ENCODE measurements around the gene JUP.
"Not testable (repeated sequence)": the region's sequence is repeated elsewhere in the genome, so short reads cannot be mapped to it uniquely, and the experiment has no call there.

The JUP gene

DNA sequence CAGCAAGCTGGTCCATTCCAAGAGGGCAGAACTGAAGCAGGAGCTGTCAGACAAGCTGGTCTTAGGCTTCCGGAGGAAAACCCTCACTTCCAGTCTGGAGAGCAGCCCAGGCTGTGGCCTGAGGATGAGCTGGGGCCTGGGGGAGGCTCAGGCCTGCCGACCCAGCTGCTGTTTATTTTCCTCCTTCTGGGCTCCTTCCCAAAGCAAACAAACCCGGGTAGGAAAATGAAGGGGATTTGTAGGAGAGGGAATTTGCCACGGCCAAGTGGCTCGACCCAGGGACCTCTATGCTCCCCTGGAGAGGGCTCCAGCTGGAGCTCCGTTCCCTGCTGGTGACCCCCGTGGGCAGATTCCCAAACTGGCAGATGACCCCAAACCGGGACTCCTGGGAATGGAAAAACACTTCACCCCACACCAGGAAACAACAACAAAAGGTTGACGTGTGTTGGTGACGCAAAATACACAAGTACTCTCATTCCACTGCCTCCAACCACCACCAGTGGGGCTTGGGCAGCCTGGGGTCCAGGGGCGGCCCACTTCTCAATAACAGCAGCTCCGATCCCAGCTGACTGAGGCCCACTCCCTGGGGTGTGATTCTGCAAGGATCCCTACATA lies 8.8 kb downstream of the JUP start:
- no peak for DNase-seq

DNA sequence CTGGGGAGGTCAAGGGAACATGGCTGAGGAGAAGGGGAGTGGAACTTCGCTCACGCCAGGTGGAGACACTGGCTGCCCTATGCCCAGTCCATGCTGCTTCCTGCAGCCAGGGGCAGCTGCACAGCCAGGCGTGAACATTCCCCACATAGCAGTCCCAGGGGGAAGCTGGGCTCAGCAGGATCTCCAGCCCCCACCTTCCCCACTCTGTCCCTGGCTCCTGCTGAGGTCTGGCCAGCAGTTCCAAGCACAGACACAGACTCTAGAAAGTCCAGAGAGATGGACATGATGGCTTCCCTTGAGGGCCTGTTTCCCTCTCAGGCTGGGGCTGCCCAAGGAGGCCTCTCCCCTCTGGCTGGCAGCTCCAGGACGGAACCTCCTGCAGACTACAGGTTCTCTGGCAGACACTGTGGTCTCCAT lies 9.3 kb downstream of the JUP start:
- DNase-seq = no peak

DNA sequence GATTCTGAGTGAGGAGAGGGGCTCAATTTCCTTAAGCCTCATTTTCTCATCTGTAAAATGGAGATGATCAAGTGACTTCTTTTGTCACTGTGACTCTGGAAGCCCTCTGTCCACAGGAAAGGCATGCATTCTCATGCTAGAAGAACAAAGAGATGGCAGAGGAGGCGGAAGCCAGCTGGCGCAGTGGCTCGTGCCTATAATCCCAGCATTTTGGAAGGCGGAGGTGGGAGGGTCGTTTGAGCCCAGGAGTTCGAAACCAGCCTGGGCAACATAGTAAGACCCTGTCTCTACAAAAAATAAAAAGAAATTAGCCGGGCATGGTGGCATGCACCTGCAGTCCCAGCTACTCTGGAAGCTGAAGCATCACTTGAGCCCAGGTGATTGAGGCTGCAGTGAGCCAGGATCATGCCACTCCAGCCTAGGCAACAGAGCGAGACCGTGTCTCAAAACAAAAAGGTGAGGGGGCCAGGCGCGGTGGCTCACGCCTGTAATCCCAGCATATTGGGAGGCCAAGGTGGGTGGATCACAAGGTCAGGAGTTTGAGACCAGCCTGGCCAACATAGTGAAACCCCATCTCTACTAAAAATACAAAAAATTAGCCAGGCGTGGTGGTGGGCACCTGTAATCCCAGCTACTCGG lies 10.1 kb downstream of the JUP start:
- not testable (repeated sequence) for DNase-seq

DNA sequence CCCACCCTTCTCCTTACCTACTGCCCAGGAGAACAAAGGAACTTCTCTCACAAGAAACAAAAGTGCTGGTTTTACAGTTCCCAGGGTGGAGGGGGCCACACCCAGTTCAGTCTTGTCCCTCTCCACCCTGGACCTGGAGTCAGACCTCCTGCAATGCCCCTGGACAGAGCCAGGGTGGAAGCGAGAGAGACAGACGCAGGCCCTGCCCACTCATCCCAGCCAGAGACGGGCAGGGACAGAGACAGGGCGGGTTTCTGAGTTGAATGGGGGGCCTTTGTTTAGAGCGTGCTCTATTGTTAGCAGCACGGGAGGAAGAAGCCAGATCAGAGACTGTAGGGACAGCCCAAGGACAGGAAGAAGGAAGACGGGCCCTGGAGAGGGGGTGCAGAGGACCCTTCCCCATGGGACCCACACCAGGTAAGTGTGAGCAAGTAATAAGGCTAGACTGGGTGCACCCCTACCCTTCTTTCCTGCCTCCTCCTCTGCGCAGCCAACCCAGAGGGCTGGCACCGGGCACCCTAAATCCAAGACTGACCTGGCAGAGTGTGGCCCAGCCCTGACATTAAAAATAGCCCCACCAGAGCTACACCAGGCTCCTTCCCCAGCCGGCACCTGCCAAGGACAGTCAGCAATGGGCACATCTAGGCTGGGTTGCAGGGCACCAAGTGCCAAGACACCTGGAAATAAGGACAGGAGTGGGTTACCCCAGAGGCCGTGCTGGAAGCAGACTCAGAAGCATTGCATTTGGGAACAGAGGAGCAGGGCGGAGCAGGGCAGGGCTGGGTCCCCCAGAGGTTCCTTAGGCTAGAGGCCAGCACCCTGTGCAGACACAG lies 10.9 kb downstream of the JUP start:
- DNase-seq = no peak

DNA sequence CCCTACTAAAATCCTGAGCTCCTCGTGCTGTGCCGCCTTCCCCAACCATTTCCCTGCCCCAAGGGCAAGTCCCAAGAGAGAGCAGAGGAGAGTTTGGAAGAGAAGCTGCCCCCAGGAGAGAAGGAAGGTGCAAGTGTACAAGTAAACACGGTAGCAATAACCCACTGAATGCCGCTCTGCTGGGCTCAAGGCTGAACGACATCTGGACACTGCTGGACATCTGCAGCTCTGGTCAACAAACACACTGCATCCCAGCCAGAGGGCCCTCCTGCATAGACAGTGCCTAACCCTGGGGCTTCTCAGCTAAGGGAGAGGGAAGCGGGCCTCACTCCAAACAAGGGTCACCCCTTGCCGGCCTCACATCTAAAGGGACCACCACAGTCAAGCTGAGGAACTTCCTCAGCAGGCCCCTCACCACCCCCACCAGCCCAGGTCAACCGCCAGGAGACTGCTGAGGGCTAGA lies 12.7 kb downstream of the JUP start:
- DNase-seq = no peak

DNA sequence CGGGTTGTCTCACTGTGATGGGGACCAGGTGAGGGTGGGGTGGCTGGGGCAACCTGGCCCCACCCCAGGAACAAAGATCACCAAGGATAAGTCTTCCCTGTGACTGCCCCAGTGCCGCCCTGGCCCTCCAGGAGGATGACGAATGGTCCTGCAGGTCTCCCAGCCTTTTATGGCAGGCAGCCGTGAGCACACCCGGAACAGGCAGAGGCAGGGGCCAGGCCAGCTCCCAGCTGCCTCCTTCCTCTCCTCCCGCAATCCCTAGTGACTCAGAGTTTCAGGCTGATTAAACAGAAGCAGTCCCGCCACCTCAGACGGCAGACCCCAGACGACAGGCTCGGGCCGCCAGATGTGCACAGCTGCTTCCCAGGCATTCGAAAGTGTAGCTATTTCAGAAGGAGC lies 13.3 kb downstream of the JUP start:
- DNase-seq = no peak

DNA sequence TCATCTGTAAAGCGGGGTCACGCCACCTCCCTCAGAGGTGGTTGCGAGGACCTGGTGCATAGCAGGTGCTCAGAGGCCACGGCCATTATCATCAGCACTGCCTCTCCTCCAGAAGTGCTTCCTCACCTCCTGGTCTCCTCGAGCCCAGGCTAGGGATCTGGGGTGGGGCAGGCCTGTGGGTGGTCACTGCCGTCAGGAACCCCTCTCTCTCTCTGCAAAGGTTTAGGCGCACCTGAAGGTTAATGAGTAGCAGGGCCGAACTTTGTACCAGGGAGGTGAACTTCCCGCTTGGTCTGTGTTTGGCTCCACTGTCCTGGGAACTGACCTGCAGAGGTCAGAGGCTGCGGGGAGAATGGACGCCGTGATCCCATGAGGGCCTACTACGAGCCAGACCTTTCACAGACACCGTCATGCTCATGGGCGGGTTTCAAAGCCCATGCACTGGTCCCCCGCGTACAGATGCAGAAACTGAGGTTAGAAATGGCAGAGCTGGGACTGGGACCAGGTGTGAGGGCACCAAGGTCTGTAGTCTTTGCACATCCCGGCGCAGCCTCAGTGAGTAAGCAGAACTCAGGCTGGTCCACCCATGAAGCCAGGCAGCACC lies 13.8 kb downstream of the JUP start:
- no peak for DNase-seq

DNA sequence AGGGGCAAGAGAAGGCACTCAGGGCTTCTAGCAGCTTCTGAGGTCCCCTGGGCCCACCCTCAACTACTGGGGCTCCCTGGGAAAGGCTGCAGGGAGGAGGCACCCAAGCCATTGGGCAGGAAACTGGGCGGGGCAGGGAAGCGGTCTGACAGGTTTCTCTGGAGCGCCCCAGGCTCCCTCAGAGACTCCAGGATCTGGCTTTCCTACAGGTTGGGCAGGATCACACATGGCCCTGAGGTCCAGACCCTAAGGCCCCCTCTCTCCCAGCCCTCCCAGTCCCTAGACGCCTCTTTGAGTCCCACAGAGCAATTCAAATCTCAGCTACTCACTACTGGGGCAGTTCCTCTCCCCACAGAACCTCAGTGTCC lies 14.3 kb downstream of the JUP start:
- no peak for DNase-seq

DNA sequence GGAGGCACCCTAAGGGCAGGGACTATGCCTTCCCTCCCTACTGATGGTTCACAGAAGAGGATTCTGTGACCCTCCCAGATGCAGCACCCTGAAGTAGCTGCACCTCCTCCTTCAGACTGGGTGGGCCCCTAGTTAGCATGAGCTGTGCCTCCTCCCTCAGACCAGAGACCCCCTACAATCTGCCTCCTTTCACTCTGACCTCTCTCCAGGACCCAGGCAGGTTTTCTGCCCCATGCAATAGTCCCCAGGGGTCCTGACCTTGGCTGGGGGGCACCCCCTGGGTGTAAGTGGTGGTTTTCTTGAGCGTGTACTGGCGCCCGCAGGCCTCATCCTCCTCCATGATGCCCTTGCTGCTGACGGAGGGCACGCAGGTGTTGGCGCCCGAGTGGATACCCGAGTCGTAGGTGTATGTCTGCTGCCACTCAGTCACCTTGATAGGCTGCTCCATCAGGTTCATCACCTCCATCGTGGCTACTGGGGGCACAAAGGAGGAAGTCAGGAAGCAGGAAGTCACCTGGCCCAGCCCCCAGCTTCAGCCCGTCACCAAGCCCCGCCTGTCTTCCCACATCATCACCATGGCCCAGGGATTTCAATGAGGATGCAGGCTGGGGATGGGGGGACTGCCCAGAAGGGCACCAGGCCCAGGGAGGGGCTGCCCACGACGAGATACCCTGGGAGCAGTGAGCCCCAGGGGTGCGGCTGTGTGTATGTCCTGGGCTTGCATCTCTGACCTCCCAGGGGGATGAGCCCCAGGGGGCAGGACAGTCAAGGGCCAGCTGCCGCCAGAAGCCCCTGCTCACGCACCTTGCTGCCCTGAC lies 14.9 kb downstream of the JUP start:
- DNase-seq = no peak

DNA sequence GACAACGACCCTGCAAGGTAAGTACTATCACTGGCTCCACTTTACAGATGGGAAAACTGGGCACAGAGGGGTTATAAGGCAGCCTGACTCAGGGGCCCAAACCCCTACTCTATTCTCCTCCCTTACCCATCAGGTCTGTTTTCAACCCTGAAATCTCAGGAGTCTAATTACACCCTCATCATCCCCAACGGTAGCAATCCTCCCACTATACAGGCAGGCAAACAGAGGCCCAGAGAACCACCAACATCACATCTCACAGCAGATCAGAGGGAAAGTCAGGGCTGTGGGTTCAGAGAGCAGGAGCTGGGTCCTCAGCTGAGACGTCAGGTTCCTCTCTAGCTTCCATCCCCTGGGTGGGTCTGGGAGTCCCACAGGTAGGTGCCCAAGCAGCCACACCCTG lies 16.5 kb downstream of the JUP start:
- no peak for DNase-seq

DNA sequence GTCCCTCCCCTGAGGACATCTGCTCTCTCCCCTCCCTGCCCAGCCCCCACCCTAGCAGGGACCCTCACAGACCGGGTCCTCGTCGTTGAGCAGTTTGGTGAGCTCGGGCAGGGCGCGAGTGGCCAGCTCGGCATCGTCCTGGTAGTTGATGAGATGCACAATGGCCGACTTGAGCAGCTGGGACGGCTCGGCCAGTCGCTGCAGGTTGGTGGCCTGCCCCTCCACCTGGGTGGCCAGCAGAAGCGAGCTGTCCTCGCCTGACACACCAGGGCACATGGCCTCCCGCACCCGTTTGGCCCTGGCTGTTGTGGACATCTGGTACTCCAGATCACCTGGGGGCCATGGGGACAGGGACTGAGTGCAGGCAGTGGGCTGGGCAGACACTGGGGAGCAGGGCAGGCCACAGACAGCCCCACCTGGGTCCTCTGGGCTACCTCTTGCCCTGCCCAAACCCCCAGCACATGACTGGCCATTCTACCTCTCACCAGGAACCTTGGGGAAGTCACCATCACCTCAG lies 17.1 kb downstream of the JUP start:
- DNase-seq = no peak

DNA sequence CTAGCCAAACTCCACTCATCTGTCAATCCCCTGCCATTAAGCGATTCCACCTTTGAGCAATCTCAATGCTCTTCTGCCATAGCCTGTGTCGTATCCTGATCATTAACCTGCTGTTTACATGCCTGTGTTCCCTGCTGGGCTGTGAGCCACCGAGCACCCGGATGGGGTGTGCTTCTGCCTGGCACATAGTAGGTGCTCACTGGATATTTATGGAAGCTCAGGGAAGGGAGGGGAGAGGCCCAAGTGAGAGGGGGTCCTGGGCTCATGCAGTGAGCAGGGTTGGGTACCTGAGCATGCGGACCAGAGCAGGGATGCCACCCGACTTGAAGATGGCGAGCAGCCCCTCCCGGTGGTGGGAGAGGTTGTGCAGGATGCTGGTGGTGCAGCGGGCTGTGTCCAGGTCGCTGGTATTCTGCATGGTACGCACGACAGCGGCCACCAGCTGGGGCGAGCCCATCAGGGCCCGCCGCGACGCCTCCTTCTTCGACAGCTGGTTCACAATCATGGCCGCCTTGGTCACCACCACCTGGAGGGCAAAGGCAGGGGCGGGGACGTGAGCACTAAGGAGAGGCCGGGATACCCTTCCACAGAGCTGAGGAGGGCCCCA lies 17.7 kb downstream of the JUP start:
- DNase-seq = no peak

DNA sequence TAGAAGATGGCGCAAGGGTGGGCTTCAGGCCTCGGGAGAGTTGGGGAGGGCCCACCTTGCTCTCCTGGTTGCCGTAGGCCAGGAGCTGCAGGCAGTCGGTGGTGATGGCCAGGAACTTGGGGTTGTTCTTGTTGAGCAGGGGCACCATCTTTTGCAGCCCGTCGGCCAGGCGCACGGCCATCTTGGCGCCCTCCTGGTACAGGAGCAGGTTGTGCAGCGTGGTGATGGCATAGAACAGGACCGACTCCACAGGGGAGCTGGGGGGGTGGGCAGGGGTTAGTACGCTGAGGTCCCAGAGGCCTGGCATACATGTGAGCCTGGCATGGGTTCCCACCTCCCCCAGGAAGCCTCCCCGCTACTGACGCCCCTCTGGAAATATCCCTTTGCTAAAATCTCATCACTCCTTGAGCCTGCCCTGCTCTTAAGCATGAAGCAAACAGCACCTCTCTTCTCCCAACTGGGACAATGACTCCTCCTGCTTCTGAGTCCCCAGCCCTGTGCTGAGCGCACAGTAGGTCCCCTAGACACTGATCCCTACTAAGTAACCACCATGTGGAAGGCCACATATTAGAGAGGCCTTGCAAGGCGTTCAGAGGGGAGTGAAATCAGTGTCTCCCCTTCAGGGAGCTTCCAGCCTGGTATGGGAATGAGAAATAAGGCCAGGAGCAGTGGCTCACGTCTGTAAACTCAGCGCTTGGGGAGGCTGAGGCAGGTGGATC lies 19.0 kb downstream of the JUP start:
- no peak for DNase-seq

DNA sequence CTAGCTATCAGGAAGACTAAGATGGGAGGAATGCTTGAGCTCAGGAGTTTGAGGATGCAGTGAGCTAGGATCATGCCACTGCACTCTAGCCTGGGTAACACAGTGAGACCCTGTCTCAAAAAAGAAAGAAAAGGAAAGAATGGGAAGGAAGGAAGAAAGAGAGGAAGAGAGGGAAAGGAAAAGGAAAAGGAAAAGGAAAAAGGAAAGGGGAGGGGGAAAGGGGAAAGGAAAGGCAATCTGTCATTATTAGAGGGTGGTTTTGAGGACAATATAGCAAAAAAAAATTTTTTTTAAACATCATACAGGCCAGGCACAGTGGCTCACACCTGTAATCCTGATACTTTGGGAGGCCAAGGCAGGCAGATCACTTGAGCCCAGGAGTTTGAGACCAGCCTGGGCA lies 20.4 kb downstream of the JUP start:
- no peak for DNase-seq

DNA sequence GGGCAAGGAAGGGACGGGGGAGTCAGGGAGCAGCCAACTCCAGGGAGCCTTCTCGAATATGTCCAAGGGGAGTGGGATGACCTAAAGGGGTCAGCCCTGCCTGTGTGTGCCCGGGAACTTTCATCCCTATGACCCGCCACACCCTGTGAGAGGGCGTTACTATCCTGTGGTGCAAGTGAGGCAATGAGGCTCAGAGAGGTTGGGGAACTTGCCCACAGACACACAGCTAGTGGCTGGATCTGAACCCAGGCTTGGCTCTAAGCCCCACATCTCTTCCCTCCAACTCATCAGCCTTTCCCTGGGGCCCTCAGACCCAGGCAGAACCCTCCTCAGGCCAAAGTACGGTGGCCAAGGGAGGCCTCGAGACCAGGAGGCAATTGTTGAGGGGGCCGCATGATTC lies 23.2 kb downstream of the JUP start:
- DNase-seq = no peak

DNA sequence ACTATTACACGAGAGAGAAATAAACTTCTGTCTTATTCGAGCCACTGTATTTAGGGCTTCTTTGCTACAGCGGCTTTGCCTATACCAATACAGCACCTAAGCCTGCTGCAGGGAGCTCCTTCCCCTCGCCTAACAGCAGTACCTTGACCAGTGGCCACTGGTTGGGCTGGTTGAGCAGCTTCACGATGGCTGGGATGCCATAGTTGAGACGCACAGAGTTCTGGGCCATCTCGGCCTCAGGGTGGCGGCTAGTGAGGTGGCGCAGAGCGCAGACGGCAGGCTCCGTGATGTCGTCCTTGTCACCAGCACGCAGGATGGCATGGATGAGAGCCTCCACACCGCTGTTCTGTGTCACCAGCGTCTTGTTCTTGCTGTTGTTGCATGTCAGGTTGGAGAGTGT lies 23.7 kb downstream of the JUP start:
- no peak for DNase-seq

DNA sequence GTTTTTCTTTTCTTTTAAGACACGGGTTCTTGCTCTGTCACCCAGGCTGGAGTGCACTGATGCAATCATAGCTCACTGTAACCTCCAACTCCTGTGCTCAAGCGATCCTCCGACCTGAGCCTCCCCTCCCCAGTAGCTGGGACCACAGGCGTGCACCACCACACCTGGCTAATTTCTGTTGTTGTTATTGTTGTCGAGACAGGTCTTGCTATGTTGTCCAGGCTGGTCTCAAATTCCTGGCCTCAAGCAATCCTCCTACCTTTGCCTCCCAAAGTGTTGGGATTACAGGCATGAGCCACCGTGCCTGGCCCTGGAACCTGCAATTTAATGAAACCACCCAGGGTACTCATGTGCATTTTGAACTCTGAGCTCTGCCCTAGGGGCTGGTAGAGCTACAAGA lies 24.1 kb downstream of the JUP start:
- no peak for DNase-seq

DNA sequence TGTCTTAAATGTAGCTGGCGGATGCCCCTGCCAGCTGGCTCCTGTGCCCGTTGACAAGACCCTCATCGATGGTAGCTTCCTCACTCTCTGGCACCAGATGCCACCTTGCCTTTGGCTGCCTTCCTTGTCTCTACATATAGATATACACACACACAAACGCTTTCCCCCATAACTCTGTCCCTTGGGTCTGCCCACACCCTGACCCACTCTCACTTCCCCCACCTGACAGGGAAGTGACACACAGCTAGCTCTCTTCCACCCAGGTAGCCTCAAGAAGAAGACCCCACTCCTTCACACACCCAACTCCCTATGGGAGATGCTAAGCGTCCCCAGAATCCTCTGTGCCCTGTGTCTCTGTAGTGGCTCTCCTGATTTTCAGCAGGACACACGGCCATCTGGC lies 25.6 kb downstream of the JUP start:
- no peak for DNase-seq

DNA sequence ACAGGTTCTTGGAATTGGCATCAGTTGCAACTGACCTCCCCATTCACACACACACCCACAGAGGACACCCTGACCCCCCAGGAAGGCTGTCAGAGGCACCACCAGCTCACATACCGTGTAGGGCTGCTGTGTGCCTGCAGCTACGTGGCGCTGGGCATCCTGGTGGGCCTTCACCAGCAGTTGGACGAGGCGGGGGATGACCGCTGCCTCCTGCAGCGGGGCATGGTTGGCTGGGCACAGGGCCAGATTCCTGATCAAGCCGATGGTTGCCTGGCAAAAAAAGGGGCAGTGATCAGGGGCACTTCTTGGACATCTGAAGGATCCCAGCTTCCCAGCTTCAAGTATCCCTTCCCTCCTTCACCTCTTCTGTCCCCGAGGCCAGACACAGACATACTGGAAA lies 27.9 kb downstream of the JUP start:
- no peak for DNase-seq

DNA sequence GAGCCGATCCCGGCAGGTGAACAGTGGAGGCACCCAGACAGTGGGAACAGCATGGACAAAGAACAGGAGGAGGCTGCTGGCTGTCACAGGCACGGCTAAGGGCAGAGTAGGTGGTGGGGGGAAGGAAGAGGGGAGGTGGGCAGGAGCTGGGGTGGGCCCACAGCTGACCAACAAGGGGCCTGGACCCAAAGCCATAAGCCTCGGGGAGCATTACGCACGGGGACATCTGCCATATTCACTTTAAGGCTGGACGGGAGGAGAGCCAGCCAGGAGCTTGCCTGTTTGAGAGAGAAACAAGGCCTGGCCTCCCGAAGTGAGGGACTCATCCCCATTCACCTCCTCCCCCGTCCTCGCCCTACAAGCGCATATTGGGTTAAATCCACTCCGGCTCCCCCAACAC lies 32.4 kb downstream of the JUP start:
- DNase-seq = no peak

DNA sequence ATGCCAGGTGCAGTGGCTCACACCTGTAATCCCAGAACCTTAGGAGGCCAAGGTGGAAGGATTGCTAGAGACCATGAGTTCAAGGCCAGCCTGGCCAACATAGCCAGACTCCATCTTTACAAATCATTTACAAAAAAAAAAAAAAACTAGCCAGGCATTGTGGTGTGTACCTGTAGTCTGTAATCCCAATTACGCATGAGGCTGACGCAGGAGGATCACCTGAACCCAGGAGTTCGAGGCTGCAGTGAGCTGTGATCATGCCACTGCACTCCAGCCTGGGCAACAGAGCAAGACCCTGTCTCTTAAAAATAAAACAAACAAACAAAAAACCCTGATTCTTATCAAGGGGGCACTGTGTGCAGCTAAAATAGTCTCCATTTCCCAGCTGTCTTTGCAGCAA lies 35.2 kb downstream of the JUP start:
- DNase-seq = no peak

DNA sequence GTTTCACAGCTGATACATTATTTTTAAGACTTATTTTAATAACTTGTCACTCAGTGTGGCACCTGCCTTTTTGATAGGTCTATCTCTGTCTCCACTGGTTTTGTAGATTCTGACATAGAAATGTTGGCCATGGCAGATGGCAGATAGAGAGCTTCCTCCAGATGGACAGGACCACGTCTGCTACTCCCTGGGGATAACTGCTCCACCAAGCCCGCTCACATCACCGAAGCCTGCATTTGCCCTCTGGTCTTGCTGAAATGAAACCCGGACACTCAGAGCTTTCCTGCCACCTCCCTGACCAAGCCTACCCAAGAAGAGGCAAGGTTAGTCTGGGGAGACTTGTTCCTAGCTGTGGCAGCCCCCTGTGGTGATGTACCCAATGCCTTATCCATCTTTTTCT lies 35.6 kb downstream of the JUP start:
- DNase-seq = no peak
